GM21390 (cell line): ENCODE measurements around the gene PPM1E.

ENCODE experiments used
- ATAC-seq: cut with Tn5 transposase; IDR thresholded peaks from one replicate; pipeline ENCODE4 v1.9.1; 2021; ENCODE audit not compliant: unreplicated experiment

Gene PPM1E

DNA sequence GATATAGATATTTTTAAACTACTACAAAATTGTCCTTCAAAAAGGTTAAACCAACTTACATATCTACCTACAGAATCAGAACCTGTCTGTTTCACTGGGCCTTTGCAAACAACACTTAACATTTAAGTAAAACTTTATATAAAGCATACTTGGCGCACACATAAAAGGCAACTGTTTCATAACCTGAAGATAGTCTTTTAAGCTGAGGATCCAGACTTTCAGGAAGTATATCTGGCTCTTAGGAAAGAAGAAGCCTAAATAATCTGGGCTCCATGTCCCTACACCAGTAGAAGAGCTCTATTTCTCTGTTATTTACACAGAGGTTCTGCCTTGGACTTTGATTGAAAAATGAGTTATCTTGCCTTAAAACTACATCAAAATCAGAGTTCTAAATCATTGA lies 275.2 kb downstream of the PPM1E start:
- ATAC-seq = no peak
